ACHN (cell line): ENCODE results near the gene CCDC159.

ENCODE experiments used
- DNase-seq: peaks from one replicate; pipeline ENCODE4 v3.0.0-alpha.2; 2015
- in situ Hi-C: cut with HindIII; loops from 2 replicates; pipeline ENCODE4 v1.10.0; 2017; ENCODE audit warnings: low sequenced_read_pairs, low pct_ligation_motif_present, low pct_unique_long_range_greater_than_20kb

The CCDC159 gene

GRCh38 chr19:11380653-11381537 lies 34.6 kb downstream of the CCDC159 start:
- in situ Hi-C loops, result no loop called here
- DNase-seq, result peak; percentile 94

GRCh38 chr19:11382898-11383705 lies 36.8 kb downstream of the CCDC159 start:
- in situ Hi-C loops, result no loop called here
- peak; percentile 39 for DNase-seq

GRCh38 chr19:11383706-11384048 lies 37.4 kb downstream of the CCDC159 start:
- no peak for DNase-seq
- in situ Hi-C loops, result no loop called here

GRCh38 chr19:11384778-11385129 lies 38.4 kb downstream of the CCDC159 start:
- in situ Hi-C loops, result no loop called here
- no peak for DNase-seq

- no peak for DNase-seq
- in situ Hi-C loops, result no loop called here
Observed at GRCh38 chr19:11387162-11388034, 41.1 kb downstream of the CCDC159 start.

GRCh38 chr19:11390359-11390758 lies 44.0 kb downstream of the CCDC159 start:
- DNase-seq, result no peak
- in situ Hi-C loops, result no loop called here

- in situ Hi-C loops, result no loop called here
- DNase-seq, result no peak
Observed at GRCh38 chr19:11390933-11391680, 44.8 kb downstream of the CCDC159 start.

- no peak for DNase-seq
- in situ Hi-C loops, result no loop called here
Observed at GRCh38 chr19:11397089-11397610, 50.8 kb downstream of the CCDC159 start.

- in situ Hi-C loops, result no loop called here
- DNase-seq, result no peak
Observed at GRCh38 chr19:11399667-11400066, 53.3 kb downstream of the CCDC159 start.

GRCh38 chr19:11400798-11401197 lies 54.5 kb downstream of the CCDC159 start:
- DNase-seq, result no peak
- in situ Hi-C loops, result no loop called here

GRCh38 chr19:11401808-11402543 lies 55.7 kb downstream of the CCDC159 start:
- in situ Hi-C loops, result no loop called here
- DNase-seq, result no peak
